Measurements from ENCODE around the gene LTB4R. TPM values are rescaled to one million over a fixed set of nuclear protein-coding genes. Genes with fewer than 3 reads are reported as not detected.

LTB4R gene
- total RNA-seq, 1 donor, result 1.3 TPM

GRCh38 chr14:24329073-24329663 is 17.9 kb downstream of the LTB4R start:
- DNase-seq (ENCODE audit: low read depth), result no peak
- TF ChIP-seq CTCF (IDR thresholded peaks at IDR 0.05; ENCODE audit: insufficient read depth, low read depth, low read length), result no peak
- no peak overlapping the region for H3K4me3 ChIP-seq (ENCODE audit: low read depth, low read length)

- H3K4me3 ChIP-seq (ENCODE audit: low read depth, low read length), result no peak overlapping the region
- no peak for TF ChIP-seq CTCF (IDR thresholded peaks at IDR 0.05; ENCODE audit: insufficient read depth, low read depth, low read length)
- DNase-seq (ENCODE audit: low read depth), result no peak
These were observed 18.4 kb downstream of the LTB4R start for GRCh38 chr14:24329736-24330135.

GRCh38 chr14:24330973-24331674 is 19.8 kb downstream of the LTB4R start:
- no peak for TF ChIP-seq CTCF (IDR thresholded peaks at IDR 0.05; ENCODE audit: insufficient read depth, low read depth, low read length)
- H3K4me3 ChIP-seq (ENCODE audit: low read depth, low read length), result no peak overlapping the region
- DNase-seq (ENCODE audit: low read depth), result no peak

- no peak for DNase-seq (ENCODE audit: low read depth)
- TF ChIP-seq CTCF (IDR thresholded peaks at IDR 0.05; ENCODE audit: insufficient read depth, low read depth, low read length), result no peak
- no peak overlapping the region for H3K4me3 ChIP-seq (ENCODE audit: low read depth, low read length)
These were observed 20.5 kb downstream of the LTB4R start for GRCh38 chr14:24331731-24332267.

GRCh38 chr14:24332268-24332993 is 21.1 kb downstream of the LTB4R start:
- TF ChIP-seq CTCF (IDR thresholded peaks at IDR 0.05; ENCODE audit: insufficient read depth, low read depth, low read length), result peak; percentile 78
- peak; percentile 56 for DNase-seq (ENCODE audit: low read depth)
- H3K4me3 ChIP-seq (ENCODE audit: low read depth, low read length), result no peak overlapping the region

GRCh38 chr14:24334431-24335291 is 23.4 kb downstream of the LTB4R start, which contains the start of gene ADCY4:
Gene ADCY4, minus strand, starts transcription at chr14:24335071. Its CDS starts 419 bp downstream, at chr14:24334652.
- no peak for DNase-seq (ENCODE audit: low read depth)
- peak within 1 kb of the TSS; percentile 38 for H3K4me3 ChIP-seq (ENCODE audit: low read depth, low read length)
- TF ChIP-seq CTCF (IDR thresholded peaks at IDR 0.05; ENCODE audit: insufficient read depth, low read depth, low read length), result no peak

Measured in fibroblast of villous mesenchyme (primary cell).